ENCODE data around the gene ARID1B.

DNA sequence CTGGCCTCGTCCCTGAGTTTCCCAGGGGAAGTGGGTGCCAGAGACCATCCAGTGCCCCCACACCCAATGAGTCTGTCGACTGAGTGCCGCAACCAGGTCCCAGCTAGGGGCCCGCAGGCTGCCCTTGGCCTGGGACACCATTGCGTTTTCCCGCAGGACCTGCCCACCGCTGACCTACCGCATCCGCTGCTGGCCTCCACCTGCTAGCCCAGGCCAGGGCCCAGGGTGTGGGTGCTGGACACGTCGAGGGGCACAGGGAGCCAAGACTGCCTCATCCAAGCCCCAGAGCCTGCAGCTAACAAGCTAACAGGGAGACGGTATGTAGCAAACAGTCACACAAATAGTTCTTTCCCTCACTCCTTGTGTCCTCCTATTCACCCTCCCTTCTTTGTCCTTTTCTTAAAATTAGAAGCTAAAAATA lies 448.4 kb downstream of the ARID1B start:
- TF ChIP-seq, protein P1, sequence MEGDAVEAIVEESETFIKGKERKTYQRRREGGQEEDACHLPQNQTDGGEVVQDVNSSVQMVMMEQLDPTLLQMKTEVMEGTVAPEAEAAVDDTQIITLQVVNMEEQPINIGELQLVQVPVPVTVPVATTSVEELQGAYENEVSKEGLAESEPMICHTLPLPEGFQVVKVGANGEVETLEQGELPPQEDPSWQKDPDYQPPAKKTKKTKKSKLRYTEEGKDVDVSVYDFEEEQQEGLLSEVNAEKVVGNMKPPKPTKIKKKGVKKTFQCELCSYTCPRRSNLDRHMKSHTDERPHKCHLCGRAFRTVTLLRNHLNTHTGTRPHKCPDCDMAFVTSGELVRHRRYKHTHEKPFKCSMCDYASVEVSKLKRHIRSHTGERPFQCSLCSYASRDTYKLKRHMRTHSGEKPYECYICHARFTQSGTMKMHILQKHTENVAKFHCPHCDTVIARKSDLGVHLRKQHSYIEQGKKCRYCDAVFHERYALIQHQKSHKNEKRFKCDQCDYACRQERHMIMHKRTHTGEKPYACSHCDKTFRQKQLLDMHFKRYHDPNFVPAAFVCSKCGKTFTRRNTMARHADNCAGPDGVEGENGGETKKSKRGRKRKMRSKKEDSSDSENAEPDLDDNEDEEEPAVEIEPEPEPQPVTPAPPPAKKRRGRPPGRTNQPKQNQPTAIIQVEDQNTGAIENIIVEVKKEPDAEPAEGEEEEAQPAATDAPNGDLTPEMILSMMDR (IDR thresholded peaks at IDR 0.05; ENCODE audit: low read depth, low read length, missing input control): no peak
- TF ChIP-seq, protein P2, sequence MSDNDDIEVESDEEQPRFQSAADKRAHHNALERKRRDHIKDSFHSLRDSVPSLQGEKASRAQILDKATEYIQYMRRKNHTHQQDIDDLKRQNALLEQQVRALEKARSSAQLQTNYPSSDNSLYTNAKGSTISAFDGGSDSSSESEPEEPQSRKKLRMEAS (IDR thresholded peaks at IDR 0.05): no peak
- TF ChIP-seq RAD21 (IDR thresholded peaks at IDR 0.05) (no peak), JUND (IDR thresholded peaks at IDR 0.05) (no peak), FOXA2 (IDR thresholded peaks at IDR 0.05) (no peak), EGR1 (IDR thresholded peaks at IDR 0.05; ENCODE audit: low read depth in 2 of 2) (no peak), SP1 (IDR thresholded peaks at IDR 0.05) (no peak), TAF1 (conservative IDR thresholded peaks at IDR 0.05) (no peak), FOXA1 (IDR thresholded peaks at IDR 0.05) (no peak), RXRA (IDR thresholded peaks at IDR 0.05) (no peak), GABPA (IDR thresholded peaks at IDR 0.05 in 1 of 2, conservative IDR thresholded peaks at IDR 0.05 in 1 of 2) (no peak)
- TF ChIP-seq, protein P3, sequence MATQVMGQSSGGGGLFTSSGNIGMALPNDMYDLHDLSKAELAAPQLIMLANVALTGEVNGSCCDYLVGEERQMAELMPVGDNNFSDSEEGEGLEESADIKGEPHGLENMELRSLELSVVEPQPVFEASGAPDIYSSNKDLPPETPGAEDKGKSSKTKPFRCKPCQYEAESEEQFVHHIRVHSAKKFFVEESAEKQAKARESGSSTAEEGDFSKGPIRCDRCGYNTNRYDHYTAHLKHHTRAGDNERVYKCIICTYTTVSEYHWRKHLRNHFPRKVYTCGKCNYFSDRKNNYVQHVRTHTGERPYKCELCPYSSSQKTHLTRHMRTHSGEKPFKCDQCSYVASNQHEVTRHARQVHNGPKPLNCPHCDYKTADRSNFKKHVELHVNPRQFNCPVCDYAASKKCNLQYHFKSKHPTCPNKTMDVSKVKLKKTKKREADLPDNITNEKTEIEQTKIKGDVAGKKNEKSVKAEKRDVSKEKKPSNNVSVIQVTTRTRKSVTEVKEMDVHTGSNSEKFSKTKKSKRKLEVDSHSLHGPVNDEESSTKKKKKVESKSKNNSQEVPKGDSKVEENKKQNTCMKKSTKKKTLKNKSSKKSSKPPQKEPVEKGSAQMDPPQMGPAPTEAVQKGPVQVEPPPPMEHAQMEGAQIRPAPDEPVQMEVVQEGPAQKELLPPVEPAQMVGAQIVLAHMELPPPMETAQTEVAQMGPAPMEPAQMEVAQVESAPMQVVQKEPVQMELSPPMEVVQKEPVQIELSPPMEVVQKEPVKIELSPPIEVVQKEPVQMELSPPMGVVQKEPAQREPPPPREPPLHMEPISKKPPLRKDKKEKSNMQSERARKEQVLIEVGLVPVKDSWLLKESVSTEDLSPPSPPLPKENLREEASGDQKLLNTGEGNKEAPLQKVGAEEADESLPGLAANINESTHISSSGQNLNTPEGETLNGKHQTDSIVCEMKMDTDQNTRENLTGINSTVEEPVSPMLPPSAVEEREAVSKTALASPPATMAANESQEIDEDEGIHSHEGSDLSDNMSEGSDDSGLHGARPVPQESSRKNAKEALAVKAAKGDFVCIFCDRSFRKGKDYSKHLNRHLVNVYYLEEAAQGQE (IDR thresholded peaks at IDR 0.05): no peak
- TF ChIP-seq, protein P4, sequence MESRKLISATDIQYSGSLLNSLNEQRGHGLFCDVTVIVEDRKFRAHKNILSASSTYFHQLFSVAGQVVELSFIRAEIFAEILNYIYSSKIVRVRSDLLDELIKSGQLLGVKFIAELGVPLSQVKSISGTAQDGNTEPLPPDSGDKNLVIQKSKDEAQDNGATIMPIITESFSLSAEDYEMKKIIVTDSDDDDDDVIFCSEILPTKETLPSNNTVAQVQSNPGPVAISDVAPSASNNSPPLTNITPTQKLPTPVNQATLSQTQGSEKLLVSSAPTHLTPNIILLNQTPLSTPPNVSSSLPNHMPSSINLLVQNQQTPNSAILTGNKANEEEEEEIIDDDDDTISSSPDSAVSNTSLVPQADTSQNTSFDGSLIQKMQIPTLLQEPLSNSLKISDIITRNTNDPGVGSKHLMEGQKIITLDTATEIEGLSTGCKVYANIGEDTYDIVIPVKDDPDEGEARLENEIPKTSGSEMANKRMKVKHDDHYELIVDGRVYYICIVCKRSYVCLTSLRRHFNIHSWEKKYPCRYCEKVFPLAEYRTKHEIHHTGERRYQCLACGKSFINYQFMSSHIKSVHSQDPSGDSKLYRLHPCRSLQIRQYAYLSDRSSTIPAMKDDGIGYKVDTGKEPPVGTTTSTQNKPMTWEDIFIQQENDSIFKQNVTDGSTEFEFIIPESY (IDR thresholded peaks at IDR 0.05): no peak
- TF ChIP-seq, protein P5, sequence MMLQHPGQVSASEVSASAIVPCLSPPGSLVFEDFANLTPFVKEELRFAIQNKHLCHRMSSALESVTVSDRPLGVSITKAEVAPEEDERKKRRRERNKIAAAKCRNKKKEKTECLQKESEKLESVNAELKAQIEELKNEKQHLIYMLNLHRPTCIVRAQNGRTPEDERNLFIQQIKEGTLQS (IDR thresholded peaks at IDR 0.05): no peak

Measured in liver (tissue), 3 donors.